ENCODE results near the gene FANCI. TPM values are rescaled to one million over a fixed set of nuclear protein-coding genes. Genes with fewer than 3 reads are reported as not detected.

FANCI gene
- total RNA-seq, 4 donors from 2014 or later: 1.0 to 40.4 (median 3.5) TPM

Small RNAs within 50 kb of the gene (microRNA-seq; reads per million reads assigned to microRNA genes)
- gene MIR6766 (ENCODE audit: borderline microRNAs expressed, borderline replicate concordance): not detected

Small RNAs within 50 kb of the gene (small RNA-seq; reads per million reads assigned to genes)
- gene MIR6766: not detected

Other genes with a start within 250 kb of the FANCI start
- 100 to 1,000 TPM in 1 of 4 donors, 10 to 100 TPM in 3; 27.4 to 117 (median 54.2) TPM for gene ABHD2, start 155.5 kb upstream of the FANCI start, total RNA-seq
- not detected for gene RLBP1, start 22.4 kb upstream of the FANCI start, total RNA-seq
- gene POLG, start 90.8 kb downstream of the FANCI start, total RNA-seq: 10 to 100 TPM; 38.4 to 62.0 (median 53.7) TPM

All from uterus (tissue), 4 donors.